HG03378 (cell line): ENCODE results near the gene TSPAN3.

Experiments
- ATAC-seq: cut with Tn5 transposase; IDR thresholded peaks from one replicate; pipeline ENCODE4 v1.9.1; 2021; ENCODE audit warnings: mild to moderate bottlenecking, moderate library complexity; ENCODE audit not compliant: unreplicated experiment

The TSPAN3 gene

GRCh38 chr15:77070495-77071304 is at the start of gene TSPAN3:
Gene TSPAN3 (minus strand): TSS chr15:77071109. CDS start chr15:77070954, 155 bp downstream.
- ATAC-seq, result peak; percentile 68

DNA sequence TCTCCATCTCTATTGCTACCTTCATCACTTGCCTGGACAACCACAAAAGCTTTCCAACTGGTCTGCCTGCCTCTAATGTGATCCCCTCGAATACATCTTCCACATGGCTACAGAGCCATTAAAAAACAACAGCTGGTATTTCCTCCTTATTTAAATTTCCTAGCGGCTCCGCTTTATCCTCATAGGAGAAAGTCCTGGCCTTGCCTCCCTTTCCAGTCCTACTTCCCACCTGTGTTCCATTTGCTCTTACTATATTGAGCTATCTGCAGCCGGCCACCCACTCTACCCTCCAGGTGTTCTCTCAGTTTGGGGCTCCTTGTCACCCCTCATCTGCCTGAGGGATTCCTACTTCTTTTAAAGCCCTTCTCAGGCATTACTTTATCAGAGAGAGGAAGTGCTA is 49.7 kb upstream of the TSPAN3 start:
- no peak for ATAC-seq

DNA sequence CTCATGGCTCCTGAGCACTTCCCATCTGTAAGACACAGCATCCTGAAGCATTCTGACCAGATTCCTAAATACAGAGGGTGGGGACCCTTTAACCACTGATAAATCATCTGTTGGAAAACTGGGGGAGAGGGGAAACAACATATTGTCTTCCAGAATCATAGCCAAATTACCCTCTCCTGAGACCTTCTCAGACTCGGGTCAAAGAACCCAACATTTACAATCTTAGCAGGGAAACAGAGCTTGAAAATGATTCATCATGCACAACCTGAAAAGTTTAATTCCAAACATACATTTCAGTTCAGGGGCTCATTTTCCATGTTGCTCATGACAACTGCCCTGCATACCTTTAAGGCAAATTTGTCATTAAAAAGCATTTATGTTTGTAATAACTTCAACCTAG is 48.5 kb upstream of the TSPAN3 start:
- no peak for ATAC-seq

- ATAC-seq, result no peak
Observed at GRCh38 chr15:77118882-77119321, 48.0 kb upstream of the TSPAN3 start.

DNA sequence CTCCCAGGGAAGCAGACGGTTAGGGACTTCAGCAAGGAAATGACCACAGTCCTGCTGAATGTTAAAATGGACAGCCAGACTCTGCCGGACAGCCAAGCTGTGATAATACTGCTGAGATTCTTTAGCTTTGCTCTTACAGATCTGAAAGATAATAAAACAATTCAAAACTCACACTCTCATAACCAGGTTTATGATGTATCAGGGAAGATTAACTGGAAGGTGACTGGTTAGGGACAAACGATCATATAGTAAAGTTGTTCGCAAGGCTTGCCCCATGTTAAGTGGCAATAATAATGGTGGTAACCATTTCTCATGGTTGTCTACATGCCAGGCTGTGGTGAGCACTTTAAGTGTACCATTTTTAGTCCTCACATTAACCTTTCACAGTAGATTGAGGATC is 44.3 kb upstream of the TSPAN3 start:
- ATAC-seq, result no peak

- no peak for ATAC-seq
Observed at GRCh38 chr15:77112838-77113504, 42.1 kb upstream of the TSPAN3 start.

DNA sequence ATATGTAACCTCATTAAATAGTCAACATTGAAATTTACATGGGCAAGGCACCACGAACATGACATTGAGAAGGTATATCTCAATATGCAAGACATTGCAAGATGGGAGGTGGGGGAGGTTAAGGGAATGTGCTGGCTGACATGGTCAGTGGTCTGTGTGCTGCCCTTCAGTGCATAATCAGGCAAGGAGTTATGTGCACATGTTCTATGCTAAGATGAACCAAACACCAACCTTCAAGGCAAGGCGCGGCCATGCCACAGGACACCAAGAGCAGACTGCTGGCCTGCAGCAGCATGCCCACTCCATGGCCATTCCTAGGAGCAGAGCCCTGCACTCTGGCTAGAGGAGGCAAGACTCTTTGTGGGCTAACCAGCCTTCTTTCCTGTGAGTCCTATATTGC is 40.9 kb upstream of the TSPAN3 start:
- ATAC-seq, result no peak

GRCh38 chr15:77107531-77108355 is 36.8 kb upstream of the TSPAN3 start:
- ATAC-seq, result no peak

DNA sequence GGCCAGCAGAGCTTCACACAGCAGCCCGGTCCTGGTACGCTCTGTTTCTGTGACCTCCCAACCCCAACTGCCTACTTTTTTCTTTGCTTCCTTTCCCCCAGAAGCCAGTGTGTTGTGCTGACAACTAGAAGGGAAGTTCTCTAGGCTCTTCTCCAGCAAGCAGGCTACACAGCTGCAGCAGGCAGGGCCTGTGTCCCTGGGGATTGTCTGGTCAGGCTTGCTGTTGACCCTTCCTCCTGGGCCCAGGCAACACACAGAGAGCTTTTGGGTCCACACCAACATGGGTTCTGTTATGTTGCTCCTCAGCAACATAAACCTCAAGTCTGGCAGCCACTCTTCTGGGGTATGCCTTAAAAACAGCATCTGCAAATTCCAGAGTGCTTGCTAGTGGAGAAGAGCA is 36.2 kb upstream of the TSPAN3 start:
- ATAC-seq, result no peak

DNA sequence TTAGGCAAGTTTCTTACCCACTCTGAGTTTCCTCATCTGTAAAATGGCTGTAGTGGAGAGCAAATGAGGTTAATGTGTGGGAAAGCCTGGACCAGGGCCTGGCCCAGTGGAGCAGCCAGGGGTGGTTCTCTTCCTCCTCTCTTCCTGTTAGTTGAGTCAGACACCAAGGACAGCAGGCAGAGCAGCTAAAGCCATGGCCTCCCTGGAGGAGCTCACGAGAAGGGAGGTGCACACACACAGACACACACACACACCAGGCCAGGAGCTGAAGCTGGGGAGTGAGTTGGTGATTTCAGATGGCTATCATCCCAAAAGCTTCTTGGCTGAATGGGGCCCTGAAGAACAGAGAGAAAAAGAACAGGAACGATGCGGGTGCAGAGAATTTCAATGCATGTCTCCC is 33.2 kb upstream of the TSPAN3 start:
- no peak for ATAC-seq

DNA sequence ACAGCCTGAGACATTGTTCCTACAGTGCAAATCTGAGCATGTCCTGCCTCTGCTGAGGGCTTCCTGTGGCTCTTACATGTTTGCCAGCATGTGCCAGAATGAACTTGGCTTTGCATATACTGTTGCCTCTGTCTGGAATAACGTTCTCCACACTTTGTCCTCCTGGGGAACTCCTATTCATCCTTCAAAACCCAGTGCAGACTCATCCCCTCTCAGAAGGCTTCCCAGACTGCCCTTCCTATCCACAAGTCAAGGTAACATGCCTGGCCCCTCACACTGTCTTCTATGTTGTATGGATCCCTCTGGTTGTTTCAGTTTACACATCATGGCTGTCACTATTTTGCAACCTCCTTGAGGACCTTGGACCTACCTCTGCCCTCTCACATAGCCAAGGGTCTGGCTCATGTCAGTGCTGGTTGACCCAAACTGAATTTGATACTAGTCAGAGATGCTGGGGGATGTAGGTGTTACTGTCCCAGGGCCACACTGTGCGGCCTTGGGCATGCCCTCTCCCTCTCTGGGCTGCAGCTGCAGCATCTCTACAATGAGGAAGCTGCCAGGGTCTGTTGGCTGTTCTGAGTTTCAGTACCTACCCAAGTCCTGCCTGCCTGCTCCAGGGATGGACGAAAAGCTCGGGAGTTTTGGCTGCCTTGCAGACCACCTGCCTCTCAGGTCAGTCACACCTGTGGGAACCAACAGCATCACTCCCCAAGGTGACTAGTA is 29.0 kb upstream of the TSPAN3 start:
- no peak for ATAC-seq

DNA sequence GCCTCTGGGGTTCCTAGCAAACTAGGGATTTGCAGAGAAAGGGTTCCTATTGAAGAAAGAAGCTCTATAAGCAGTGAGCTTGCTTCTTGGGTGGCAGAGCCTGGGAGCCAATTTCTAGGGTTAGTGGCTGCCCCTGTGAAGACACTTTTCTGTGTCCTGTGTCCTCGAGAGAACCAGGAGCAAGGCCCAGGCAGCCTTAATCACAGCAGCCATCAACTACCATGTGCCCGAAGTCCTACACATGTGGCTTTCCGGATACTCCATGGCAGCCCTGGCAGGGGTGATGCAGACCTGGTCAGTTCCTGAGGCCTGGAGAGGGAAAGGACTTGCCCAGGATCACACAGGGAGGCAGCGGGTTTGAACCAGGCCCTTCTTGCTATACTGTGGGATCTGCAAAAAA is 27.7 kb upstream of the TSPAN3 start:
- ATAC-seq, result no peak

DNA sequence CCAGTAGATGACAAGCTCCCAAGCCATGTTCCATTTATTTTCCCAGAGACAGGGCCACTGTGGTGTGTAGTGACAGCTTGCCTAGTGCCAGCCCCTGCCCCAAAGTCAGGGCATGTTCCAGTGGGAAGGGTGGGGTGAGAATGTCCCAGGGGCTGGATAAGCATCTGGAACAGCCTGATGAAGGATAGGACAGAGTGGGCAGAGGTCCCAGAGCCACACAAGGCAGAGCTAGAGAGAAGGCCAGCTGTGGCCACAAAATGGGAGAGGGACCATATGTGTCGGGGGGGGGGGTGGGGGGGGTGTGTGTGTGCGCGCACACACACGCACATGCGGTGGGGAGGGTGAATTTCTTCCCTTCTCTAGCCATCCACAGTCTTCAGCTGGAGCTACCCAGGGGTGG is 27.0 kb upstream of the TSPAN3 start:
- no peak for ATAC-seq

DNA sequence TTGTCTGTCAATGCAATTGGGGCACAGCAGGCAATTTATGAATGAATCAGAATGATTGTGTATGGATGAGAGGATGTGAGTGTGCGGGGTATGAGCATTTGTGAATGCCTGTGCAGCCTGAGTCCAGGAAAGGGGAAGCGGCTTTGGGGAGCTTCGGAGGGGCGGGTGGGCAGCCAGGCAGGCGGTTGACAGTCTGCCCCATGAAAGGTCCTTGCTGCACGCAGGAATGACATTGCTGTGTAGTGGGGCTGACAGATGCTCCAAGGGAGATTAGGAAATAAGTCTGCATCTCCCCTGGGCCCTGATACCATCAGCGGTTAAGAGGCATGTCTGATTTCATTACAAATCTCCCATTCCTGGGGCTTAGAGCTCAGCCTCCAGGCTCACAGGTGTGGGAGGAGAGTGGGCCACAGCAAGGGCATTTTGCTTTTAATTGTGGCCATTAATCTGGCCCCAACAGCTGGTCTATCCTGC is 26.4 kb upstream of the TSPAN3 start:
- ATAC-seq, result no peak

GRCh38 chr15:77096541-77096940 is 25.6 kb upstream of the TSPAN3 start:
- ATAC-seq, result no peak

- ATAC-seq, result no peak
Observed at GRCh38 chr15:77096138-77096537, 25.2 kb upstream of the TSPAN3 start.

- no peak for ATAC-seq
Observed at GRCh38 chr15:77094397-77095030, 23.6 kb upstream of the TSPAN3 start.

DNA sequence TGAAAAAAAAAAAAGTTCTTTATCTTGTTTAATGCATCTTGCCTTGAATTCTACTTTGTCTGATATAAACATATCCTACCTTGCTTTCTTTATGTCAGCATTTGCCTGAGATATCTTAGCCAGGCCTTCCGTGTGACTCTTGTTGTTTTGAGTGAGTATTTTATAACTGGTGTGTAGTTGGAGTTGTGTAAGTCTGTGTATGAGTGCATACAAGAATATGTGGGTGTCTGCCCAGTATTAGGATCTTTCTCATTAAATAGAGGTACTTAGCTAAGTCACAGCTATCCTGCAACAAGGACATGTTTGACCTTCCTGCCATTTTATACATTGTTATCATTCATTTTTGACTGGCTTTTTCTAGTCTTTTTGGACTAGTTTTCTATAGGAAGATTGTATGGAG is 22.5 kb upstream of the TSPAN3 start:
- no peak for ATAC-seq

DNA sequence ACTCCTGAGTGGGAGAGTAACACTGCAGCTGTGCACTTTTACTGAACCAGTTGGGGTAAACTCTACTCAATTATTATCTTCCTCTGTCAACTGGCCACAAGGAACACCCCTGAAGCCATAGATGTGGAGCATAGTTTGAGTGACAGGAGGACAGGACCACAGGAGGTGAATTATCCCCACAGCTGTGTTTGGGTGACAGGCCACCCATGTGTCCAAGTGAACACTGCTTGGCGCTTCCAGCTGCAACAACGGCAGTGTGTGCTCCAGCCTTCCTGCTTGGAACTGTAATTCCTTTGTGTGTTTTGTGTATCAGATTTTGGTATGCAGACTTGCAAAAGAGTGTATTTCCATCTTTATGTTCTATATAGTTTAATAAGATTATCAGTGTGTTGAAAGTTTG is 20.2 kb upstream of the TSPAN3 start:
- ATAC-seq, result no peak

GRCh38 chr15:77087213-77087612 is 16.3 kb upstream of the TSPAN3 start:
- no peak for ATAC-seq
